ENCODE data around the gene MLF1.

DNA sequence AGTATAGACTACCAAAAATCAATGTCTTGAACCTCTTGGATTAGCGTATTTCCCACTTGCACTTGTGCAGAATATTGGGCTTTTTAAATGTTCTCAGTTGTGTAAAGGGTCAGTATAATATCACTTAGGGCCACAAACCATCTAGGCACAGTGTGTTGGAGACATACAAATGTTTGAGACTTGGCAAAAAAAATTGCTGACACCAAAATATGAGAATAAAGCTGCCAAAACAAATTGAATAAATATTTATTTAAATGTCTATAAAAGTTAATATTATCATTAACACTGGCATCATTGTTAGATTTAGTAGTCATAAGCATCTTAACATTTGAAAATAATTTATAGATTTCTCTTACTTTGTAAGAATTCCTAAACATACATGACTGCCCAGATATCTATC lies 30.9 kb upstream of the MLF1 start:
- TF ChIP-seq, protein P1, sequence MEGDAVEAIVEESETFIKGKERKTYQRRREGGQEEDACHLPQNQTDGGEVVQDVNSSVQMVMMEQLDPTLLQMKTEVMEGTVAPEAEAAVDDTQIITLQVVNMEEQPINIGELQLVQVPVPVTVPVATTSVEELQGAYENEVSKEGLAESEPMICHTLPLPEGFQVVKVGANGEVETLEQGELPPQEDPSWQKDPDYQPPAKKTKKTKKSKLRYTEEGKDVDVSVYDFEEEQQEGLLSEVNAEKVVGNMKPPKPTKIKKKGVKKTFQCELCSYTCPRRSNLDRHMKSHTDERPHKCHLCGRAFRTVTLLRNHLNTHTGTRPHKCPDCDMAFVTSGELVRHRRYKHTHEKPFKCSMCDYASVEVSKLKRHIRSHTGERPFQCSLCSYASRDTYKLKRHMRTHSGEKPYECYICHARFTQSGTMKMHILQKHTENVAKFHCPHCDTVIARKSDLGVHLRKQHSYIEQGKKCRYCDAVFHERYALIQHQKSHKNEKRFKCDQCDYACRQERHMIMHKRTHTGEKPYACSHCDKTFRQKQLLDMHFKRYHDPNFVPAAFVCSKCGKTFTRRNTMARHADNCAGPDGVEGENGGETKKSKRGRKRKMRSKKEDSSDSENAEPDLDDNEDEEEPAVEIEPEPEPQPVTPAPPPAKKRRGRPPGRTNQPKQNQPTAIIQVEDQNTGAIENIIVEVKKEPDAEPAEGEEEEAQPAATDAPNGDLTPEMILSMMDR (IDR thresholded peaks at IDR 0.05; ENCODE audit: low read depth, low read length) = no peak
- TF ChIP-seq POLR2A (IDR thresholded peaks at IDR 0.05; ENCODE audit: extremely low read depth, insufficient read length) (no peak), MYC (IDR thresholded peaks at IDR 0.05; ENCODE audit: low read depth, low read length) (no peak)
- TF ChIP-seq, protein P2, sequence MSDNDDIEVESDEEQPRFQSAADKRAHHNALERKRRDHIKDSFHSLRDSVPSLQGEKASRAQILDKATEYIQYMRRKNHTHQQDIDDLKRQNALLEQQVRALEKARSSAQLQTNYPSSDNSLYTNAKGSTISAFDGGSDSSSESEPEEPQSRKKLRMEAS (IDR thresholded peaks at IDR 0.05; ENCODE audit: low read depth, low read length) = no peak
